ENCODE results near the gene GTF2IRD2.
"Not testable (repeated sequence)": the region's sequence is repeated elsewhere in the genome, so short reads cannot be mapped to it uniquely, and the experiment has no call there.

Gene GTF2IRD2

GRCh38 chr7:74850833-74851721, at the start of gene GTF2IRD2:
Gene GTF2IRD2, minus strand, starts transcription at chr7:74851605. Its CDS starts 15,227 bp downstream, at chr7:74836378.
- not testable (repeated sequence) for DNase-seq

GRCh38 chr7:74890158-74891123, 39.0 kb upstream of the GTF2IRD2 start:
- DNase-seq, result peak; percentile 82

DNA sequence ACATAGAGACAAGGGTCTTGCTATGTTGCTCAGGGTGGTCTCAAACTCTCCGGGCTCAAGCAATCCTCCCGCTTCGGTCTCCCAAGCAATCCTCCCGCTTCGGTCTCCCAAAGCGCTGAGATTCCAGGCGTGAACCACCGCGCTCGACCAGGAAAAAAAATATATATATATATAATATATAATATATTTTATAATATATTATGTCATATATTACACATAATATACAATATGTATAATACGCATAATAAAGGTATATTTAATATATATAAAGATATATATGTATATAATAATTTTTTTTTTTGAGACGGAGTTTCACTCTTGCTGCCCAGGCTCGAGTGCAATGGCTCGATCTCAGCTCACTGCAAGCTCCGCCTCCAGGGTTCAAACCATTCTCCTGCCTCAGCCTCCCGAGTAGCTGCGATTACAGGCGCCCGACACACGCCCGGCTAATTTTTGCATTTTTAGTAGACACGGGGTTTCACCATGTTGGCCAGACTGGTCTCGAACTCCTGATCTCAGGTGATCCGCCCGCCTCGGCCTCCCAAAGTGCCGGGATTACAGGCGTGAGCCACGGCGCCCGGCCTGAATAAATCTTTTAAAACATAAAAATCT, 38.2 kb upstream of the GTF2IRD2 start:
- DNase-seq, result not testable (repeated sequence)

GRCh38 chr7:74885295-74885694, 33.9 kb upstream of the GTF2IRD2 start:
- not testable (repeated sequence) for DNase-seq

GRCh38 chr7:74882110-74882509, 30.7 kb upstream of the GTF2IRD2 start:
- DNase-seq, result not testable (repeated sequence)

DNA sequence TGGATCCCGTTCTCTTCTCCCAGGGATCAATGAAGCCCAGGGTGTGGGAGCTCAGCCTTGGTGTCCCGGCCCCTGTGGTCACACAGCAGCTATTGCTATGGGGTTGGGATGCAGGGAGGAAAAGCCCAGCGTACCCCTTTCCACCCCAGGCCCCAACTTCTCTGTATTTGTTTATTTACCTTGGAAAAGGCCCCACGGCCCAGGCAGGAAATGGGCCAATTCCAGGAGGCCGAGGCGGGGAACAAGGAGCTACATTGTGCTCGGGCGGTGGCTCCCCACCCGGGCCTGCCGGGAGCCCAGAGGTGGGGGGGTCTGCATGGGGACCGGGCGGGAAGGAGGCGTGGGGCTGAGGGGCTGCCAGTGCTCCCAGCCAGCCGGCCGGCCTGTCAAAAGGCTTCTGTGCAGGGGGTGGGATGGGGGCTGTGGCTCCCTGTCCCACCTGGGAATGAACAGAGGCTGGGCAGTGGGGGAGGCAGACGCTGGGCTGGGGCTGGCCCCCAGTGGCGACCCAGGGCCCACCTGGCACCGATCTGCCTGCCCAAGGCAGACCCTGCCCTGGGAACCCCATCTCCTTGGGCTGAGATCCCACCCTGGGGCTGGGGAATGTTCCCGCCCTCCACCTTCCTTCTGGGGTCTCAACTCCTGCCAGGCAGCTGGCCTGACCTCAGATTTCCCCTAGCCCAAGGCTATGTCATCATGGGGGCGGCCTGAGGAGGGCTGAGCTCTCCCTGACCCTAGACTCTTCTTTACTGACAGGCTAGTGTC, 23.5 kb upstream of the GTF2IRD2 start:
- not testable (repeated sequence) for DNase-seq

DNA sequence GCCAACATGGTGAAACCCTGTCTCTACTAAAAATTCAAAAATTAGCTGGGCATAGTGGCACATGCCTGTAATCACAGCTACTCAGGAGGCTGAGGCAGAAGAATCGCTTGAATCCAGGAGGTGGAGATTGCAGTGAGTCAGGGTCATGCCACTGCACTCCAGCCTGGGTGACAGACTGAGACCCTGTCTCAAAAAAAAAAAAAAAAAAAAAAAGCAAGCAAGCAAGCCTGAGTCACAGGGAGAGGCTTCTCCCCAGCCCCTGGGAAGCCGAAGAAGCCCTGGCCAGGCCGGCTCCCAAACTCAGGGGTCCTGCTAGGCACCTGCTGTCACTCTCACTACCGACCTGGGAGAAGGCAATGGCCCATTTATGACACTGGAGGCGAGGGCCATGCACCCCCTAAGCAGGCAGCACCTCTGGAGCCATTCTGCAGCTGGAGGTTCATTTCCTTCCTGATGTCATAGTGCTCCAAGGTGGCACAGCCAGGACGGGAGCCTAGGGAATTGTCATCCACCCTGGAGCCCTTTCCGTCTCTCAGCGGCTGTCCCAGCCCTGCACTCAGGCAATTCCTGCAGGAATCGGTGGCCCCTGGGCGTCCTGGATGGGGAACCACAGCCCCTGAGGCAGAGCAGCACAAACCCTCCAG, 22.8 kb upstream of the GTF2IRD2 start:
- not testable (repeated sequence) for DNase-seq

DNA sequence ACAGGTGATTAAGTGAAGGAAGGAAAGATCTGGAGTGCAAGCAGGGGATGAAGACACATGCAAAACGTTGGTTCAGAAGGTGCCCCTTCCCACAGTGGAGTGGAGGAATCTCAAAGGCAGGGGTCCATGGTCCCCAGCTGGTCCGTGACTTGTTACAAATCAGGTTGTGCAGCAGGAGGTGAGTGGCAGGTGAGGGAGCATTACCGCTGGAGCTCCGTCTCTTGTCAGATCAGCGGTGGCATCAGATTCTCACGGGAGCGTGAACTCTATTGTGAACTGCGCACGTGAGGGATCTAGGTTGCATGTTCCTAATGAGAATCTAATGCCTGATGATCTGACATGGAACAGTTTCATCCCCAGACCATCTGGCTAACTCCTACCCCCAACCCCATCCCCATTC, 21.1 kb upstream of the GTF2IRD2 start:
- DNase-seq, result not testable (repeated sequence)

DNA sequence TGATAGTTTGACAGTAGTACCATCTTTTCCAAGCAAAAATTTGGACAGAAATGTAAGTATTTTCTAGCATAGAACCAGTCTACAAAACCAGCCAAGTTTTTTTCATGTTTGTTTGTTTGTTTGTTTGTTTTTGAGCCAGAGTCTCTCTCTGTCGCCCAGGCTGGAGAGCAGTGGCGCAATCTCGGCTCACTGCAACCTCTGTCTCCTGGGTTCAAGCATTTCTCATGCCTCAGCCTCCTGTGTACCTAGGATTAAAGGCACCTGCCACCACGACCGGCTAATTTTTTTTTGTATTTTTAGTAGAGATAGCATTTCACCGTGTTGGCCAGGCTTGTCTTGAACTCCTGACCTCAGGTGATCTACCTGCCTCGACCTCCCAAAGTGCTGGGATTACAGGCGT, 14.4 kb upstream of the GTF2IRD2 start:
- not testable (repeated sequence) for DNase-seq

DNA sequence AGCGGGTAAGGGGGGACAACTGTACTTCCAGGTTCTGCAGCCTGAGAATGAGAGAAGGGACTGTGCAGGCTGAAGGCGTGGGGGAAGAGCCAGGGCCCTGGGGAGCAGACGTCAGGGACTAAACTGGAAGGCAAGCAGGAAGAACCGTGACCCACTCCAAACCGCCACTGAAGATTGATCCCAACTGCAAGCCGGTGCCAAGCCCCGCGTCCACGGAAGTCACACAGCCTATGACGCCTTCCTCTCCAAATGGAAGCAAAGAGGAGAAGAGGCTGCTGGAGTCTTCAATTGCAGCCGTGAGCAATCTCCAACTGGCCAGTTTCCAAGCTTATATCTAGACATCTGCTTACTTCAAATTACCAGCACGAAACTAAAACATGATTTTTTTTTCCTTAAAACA, 1.6 kb downstream of the GTF2IRD2 start:
- not testable (repeated sequence) for DNase-seq

- DNase-seq, result not testable (repeated sequence)
These were observed 21.0 kb downstream of the GTF2IRD2 start for GRCh38 chr7:74830411-74830810.

GRCh38 chr7:74829959-74830358, 21.4 kb downstream of the GTF2IRD2 start:
- not testable (repeated sequence) for DNase-seq

DNA sequence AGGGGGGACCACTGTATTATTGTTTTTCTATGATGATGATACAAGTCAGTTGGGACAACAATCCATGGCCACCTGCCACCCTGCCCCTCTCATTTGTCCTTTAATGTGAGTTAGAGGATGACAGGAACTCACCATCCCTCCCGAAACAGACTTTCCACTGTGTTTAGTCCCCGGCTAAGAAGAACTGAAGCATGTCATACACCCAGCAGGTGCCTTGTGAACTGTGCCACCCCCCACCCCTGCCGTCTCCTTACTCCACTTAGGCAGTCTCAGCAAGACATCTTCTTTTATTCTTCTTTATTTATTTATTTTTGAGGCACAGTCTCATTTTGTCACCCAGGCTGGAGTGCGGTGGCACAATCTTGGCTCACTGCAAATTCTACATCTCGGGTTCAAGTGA, 30.1 kb downstream of the GTF2IRD2 start:
- DNase-seq, result not testable (repeated sequence)

DNA sequence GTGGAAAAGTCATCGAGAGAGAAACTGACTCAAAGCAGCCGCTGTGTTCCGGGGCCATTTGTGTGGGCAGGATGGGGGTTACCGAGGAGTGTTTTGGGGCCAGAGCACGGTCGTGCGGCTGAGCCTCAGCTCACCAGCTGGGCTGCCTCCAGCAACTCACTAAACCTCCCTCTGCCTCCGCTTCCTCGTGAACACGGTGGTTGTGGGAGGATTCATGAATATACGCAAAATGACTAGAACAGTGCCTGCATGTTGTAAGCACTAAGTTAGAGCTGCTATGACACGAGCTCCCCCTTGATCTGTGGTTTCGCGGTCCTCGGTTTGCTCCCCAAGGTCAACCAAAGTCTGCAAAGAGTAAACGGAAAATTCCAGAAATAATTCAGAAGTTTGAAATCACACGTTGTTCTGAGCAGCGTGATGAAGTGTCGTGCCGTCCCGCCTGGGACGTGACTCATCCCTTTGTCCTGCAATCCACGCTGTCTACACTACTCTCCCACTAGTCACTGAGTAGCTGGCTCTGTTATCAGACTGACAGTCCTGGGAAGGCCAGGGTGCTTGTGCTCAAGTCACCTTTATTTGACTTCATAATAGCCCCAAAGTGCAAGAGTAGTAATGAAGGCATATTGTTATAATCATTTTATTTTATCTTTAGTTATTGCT, 31.1 kb downstream of the GTF2IRD2 start:
- not testable (repeated sequence) for DNase-seq

GRCh38 chr7:74815882-74816281, 35.5 kb downstream of the GTF2IRD2 start:
- DNase-seq, result not testable (repeated sequence)

DNA sequence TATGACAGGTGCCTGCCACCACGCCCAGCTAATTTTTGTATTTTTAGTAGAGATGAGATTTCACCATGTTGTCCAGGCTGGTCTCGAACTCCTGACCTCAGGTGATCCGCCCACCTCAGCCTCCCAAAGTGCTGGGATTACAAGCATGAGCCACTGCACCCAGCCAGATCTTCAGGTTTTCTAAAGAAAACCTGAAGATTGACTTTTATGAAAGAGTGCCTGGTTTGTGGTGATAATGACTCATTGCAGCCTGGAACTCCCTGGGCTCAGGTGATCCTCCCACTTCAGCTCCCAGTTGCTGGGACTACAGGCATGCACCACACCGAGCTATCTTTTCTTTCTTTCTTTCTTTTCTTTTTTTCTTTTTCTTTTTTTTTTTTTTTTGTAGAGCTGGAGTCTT, 52.8 kb downstream of the GTF2IRD2 start:
- DNase-seq, result not testable (repeated sequence)

DNA sequence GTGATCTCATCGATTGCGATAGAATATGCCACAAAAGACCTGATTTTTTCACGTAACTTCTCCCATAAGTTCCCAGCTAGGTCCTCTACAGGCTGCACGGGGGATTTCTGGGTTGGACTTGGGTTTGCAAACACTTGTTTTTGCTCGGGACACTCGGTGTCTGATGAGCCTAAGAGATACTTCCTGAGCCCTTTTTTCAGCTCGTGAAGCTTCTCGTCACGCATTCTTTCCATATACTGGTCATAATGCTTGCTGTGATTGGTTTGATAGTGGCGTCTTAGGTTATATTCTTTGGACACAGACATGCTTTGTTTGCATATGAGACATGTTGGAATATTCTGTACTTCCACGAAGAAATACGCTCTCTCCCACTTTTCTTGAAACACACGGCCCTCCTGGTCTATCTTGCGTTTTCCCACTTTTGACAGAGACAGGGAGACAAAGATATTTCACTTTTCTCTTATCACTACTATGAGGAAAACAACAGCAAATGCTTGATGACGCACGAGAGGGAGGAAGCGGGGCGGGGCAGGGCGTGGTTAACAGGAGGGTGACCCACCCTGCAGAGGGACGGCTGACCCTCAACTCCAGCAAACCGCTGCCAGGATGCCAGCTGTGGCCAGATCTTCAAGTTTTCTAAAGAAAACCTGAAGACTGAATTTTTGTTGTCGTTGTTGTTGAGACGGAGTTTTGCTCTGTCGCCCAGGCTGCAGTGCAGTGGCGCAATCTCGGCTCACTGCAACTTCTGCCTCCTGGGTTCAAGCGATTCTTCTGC, 53.4 kb downstream of the GTF2IRD2 start:
- not testable (repeated sequence) for DNase-seq

DNA sequence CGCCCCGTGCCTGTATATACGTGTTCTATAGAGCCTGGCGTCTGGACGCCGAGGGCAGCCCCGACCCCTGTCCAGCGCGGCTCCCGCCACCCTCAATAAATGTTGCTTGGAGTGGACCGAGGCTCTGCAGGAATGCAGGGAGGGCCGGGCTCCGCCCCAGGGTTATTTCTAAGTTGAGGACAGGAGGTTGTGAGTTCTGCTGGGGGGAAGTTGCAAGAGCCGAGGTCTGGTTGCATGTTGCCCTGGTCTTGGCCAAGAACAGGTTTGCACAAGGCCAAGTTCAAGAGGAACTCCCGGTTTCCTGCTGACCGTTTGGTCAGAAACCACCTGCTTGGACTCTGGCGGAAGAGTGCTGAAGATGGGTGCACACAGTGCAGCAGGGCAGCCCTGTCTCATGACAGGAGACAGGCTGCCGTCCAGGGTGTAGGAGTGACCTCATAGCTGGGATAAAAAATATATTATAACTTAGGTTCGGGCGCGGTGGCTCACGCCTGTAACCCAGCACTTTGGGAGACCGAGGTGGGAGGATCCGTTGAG, 62.1 kb downstream of the GTF2IRD2 start:
- DNase-seq, result not testable (repeated sequence)

DNA sequence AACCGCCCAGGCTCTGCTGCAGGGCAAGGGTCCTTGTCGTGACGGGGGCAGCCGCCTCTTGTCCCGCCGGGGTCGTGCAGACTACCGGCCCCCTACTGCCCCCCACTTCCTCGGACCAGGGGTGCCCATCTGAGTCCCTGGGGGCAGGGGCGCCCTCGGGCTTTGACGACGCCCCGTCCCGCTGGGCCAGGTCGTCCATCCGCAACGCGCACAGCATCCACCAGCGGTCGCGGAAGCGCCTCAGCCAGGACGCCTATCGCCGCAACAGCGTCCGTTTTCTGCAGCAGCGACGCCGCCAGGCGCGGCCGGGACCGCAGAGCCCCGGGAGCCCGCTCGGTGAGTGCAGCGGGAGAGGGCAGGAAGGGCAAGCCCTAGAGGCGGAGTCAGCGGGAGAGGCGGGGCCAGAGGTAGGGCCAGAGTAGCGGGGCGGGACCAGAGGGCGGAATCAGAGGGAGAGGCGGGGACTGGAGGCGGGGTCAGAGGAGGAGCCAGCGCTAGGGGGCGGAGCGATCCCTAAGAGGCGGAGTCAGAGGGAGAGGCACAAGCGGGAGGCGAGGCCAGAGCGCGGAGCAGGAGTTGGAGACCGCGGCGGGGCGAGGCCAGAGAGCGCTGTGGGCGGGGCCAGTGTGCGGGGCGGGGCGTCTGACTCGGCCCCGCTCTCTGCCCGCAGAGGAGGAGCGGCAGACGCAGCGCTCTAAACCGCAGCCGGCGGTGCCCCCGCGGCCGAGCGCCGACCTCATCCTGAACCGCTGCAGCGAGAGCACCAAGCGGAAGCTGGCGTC, 62.8 kb downstream of the GTF2IRD2 start:
- DNase-seq, result peak; percentile 100

All from activated T-cell treated with anti-CD3 and anti-CD28 coated beads, Interleukin-2, amount 50 U/mL, for 1 hour (primary cell).